Suprapubic skin (tissue), 4 donors: ENCODE results near the gene PAGE2B. TPM values are rescaled to one million over a fixed set of nuclear protein-coding genes. Genes with fewer than 3 reads are reported as not detected.
A peak's percentile ranks its signal among the peaks of the same experiment; 100 is the strongest.
"Not testable (repeated sequence)": the region's sequence is repeated elsewhere in the genome, so short reads cannot be mapped to it uniquely, and the experiment has no call there.

ENCODE experiments used
- DNase-seq, 2 donors: peaks; one replicate each; pipeline ENCODE4 v3.0.0-alpha.2; 2019; ENCODE audit warnings: low spot score in 2 of 2
- H3K27ac ChIP-seq: fragments of 200-600 bp; sonication (generic); one replicate; pipeline ENCODE4 v1.5.1; 2019
- H3K27me3 ChIP-seq: fragments of 200-600 bp; sonication (generic); one replicate; pipeline ENCODE4 v1.5.1; 2019
- H3K36me3 ChIP-seq: fragments of 200-600 bp; sonication (generic); one replicate; pipeline ENCODE4 v1.5.1; 2019
- H3K4me1 ChIP-seq: fragments of 200-600 bp; sonication (generic); one replicate; pipeline ENCODE4 v1.5.1; 2019
- H3K4me3 ChIP-seq: fragments of 200-600 bp; sonication (generic); one replicate; pipeline ENCODE4 v1.5.1; 2019; ENCODE audit warnings: mild to moderate bottlenecking
- H3K9me3 ChIP-seq: fragments of 200-600 bp; sonication (generic); one replicate; pipeline ENCODE4 v1.5.1; 2019
- EP300 ChIP-seq: sonication (generic); formaldehyde crosslinking; IDR thresholded peaks from one replicate; pipeline ENCODE4 v1.6.1; 2017; ENCODE audit warnings: antibody characterized with exemption
- POLR2A ChIP-seq, 2 donors: fragments of 450-650 bp; IDR thresholded peaks; one replicate each; pipeline ENCODE4 v1.6.1; 2017; ENCODE audit warnings: antibody characterized with exemption in 2 of 2, mild to moderate bottlenecking in 2 of 2, moderate library complexity in 2 of 2
- POLR2AphosphoS5 ChIP-seq, 3 donors: sonication (generic); formaldehyde crosslinking; IDR thresholded peaks; one replicate each; pipeline ENCODE4 v1.6.1; 2017; ENCODE audit warnings: antibody characterized with exemption in 3 of 3
- WGBS: methylation state at CpG from one replicate; pipeline ENCODE4 v1.1.5; 2018; 5-methylcytosine and 5-hydroxymethylcytosine counted together
- total RNA-seq, 4 donors: library from RNA; depleted of rRNA; stranded (reverse); fragments of >200 nt; gene quantifications; one replicate each; pipeline ENCODE4 v1.1.0, GENCODE V29; 2016
- TF ChIP-seq, protein P1 (sequence below), 2 donors: fragments of 200-600 bp in 1 of 2; fragments of 450-650 bp in 1 of 2; sonication (generic) in 1 of 2; IDR thresholded peaks; one replicate each; pipeline ENCODE4 v1.5.1; 2016 to 2019; ENCODE audit warnings: antibody characterized with exemption in 2 of 2, mild to moderate bottlenecking in 1 of 2, moderate library complexity in 1 of 2

PAGE2B gene
- total RNA-seq, 4 donors from 2014 or later, result not detected

DNA sequence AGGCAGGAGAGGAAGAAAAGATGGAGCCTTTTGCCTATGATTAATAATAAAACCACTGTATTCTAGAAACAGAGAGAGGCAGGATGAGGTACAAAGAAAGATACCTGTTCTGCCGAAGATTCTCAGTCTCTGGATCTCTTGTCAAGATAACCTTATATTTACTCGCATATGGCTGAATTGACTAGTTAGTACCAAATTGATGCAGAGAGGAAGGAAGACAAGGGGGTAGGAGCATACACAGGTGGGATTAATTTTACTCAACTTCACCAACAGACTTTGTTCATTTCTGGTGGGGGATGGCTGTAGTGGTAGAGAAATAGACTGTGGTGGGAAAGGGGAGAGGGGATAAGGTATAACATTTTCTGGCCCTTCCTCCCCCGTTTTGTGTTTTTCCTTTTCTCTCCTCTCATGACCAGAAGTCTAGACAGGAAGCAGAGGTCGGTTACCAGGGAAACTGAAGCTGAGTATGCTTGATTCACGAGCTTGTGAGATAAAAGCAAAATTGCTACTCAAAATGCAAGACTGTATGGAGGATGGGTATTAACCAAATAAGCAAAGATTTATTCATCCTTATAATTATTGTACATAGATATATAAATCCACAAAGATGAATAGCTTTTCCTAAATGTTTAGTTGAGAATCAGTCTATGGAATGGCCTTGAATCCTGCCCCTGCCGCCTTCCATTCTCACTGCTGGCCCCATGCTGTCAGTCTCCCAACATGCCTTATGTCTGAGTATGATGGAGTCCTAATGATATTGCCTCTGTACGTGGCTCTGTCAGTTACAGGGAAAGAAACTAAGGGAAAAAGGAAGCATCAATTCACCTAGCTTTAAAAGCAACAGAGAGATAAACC is 17.8 kb upstream of the PAGE2B start:
- H3K4me1 ChIP-seq, result no peaks in the 10 kb centered on the region
- 34% methylated on average over 7 of the region's 7 CpGs for WGBS
- no peaks in the 10 kb centered on the region for H3K9me3 ChIP-seq
- H3K27ac ChIP-seq, result no peak overlapping the region
- no peak for DNase-seq
- no peak for TF ChIP-seq EP300
- no peak for TF ChIP-seq POLR2AphosphoS5 (IDR thresholded peaks at IDR 0.05)
- TF ChIP-seq POLR2A (IDR thresholded peaks at IDR 0.05), result no peak
- TF ChIP-seq, protein P1, sequence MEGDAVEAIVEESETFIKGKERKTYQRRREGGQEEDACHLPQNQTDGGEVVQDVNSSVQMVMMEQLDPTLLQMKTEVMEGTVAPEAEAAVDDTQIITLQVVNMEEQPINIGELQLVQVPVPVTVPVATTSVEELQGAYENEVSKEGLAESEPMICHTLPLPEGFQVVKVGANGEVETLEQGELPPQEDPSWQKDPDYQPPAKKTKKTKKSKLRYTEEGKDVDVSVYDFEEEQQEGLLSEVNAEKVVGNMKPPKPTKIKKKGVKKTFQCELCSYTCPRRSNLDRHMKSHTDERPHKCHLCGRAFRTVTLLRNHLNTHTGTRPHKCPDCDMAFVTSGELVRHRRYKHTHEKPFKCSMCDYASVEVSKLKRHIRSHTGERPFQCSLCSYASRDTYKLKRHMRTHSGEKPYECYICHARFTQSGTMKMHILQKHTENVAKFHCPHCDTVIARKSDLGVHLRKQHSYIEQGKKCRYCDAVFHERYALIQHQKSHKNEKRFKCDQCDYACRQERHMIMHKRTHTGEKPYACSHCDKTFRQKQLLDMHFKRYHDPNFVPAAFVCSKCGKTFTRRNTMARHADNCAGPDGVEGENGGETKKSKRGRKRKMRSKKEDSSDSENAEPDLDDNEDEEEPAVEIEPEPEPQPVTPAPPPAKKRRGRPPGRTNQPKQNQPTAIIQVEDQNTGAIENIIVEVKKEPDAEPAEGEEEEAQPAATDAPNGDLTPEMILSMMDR (IDR thresholded peaks at IDR 0.05), result no peak
- H3K4me3 ChIP-seq, result peak overlapping the region; percentile 14
- H3K27me3 ChIP-seq, result no peaks in the 10 kb centered on the region
- no peaks in the 10 kb centered on the region for H3K36me3 ChIP-seq

DNA sequence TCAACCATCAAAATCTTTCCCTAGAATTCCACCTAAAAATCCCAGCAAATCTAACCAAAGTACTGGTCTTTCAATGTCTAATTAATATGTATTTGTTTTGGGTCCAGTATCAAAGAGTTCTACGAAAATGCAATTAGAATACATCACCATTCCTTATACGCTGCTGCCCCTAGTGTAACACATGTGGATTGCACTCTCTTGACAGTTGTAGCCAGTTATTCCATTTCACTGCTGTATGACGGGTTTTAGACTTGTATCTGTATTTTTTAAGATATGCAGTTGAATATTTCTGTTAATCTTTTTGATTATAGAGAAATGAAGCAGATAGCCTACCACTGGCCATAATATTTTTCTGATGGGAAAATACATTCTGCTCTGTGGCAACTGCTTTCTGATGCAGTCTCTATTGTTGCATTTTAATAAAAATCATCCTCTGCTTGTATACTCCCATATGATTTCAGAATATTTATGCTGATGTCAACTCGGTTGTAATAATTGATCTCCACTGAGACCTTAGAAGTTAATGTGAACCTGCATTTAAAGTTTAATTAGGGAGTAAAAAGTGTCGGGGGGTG is 17.1 kb upstream of the PAGE2B start:
- Histone ChIP-seq H3K36me3 (no peaks in the 10 kb centered on the region), H3K4me1 (no peaks in the 10 kb centered on the region), H3K27ac (no peak overlapping the region), H3K27me3 (no peaks in the 10 kb centered on the region), H3K9me3 (no peaks in the 10 kb centered on the region), H3K4me3 (peak overlapping the region; percentile 14)
- 28% methylated on average over 5 of the region's 5 CpGs for WGBS
- TF ChIP-seq EP300 (no peak), POLR2AphosphoS5 (IDR thresholded peaks at IDR 0.05) (no peak), POLR2A (IDR thresholded peaks at IDR 0.05) (no peak)
- TF ChIP-seq, protein P1 (IDR thresholded peaks at IDR 0.05), result peak; percentile 69 to 71
- DNase-seq, result no peak

DNA sequence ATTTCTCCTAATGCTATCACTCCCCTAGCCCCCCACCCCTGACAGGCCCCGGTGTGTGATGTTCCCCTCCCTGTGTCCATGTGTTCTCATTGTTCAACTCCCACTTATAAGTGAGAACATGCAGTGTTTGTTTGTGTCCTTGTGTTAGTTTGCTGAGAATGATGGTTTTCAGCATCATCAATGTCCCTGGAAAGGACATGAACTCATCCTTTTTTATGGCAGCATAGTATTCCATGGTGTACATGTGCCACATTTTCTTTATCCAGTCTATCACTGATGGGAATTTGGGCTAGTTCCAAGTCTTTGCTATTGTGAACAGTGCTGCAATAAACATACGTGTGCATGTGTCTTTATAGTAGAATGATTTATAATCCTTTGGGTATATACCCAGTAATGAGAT is 7.7 kb upstream of the PAGE2B start:
- H3K27me3 ChIP-seq, result not testable (repeated sequence)

DNA sequence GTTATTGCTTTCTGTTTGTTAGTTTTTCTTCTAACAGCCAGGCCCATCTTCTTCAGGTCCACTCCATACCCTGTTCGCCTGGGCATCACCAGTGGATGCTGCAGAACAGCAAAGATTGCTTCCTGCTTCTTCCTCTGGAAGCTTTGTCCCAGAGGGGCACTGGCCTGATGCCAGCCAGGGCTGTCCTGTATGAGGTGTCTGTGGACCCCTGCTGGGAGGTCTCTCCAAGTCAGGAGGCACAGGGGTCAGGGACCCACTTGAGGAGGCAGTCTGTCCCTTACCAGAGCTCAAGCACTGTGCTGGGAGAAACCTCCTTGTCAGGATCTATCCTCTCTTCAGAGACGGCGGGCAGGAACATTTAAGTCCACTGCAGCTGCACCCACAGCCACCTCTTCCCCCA is 2.5 kb upstream of the PAGE2B start:
- Histone ChIP-seq H3K27me3 (no peaks in the 10 kb centered on the region), H3K27ac (no peak overlapping the region), H3K4me3 (no peak overlapping the region), H3K36me3 (no peaks in the 10 kb centered on the region), H3K9me3 (no peaks in the 10 kb centered on the region), H3K4me1 (no peaks in the 10 kb centered on the region)
- TF ChIP-seq, protein P1 (IDR thresholded peaks at IDR 0.05), result no peak
- TF ChIP-seq POLR2A (IDR thresholded peaks at IDR 0.05), result no peak
- no peak for TF ChIP-seq EP300
- no peak for TF ChIP-seq POLR2AphosphoS5 (IDR thresholded peaks at IDR 0.05)
- no peak for DNase-seq
- 85% methylated on average over 3 of the region's 3 CpGs for WGBS

More for the DNA sequence above, 7.7 kb upstream of the PAGE2B start:
- H3K9me3 ChIP-seq, DNase-seq, H3K36me3 ChIP-seq, H3K4me1 ChIP-seq, H3K4me3 ChIP-seq, H3K27ac ChIP-seq: not testable (repeated sequence)
- 79% methylated on average over 2 of the region's 2 CpGs for WGBS

DNA sequence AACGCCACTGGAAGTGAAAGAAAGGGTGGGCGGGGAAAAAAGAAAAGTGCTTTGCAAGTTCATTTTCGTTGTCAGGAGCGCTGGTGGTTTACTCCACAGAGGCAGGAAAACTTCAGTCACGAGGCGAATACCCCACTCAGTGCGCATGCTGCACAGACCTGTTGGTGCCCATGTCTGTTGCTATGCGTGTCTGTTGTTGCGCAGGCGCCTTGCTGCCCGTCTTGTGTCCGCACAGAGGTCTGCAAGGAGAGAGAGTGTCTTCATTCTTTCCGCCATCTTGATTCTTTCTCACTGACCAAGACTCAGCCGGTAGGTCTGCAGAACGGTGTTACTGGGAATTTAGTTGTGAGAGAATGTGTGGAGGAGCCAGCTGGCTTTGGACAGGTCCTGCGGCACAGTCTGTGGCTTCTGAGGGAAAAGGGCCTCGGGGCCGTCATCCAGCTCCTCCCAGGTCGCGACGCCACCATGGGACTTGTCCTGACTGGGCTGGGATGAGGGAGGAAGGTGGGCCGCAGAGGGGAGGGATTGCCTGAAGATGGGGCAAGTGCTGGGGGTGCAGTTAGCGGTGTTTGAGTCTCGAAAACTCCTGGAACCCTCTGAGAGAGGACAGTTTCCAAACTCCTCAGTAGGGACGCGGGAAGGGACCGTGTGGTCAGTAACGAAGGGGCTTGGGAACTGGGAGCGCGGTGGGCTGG is 14.1 kb downstream of the PAGE2B start, which contains the start of gene PAGE2:
PAGE2 (plus strand) TSS at position 224 of the 695 bp plus-strand sequence. CDS start 1,003 bp downstream, outside the sequence.
- H3K4me3 ChIP-seq, result no peak within 1 kb of the TSS
- no peaks in the 10 kb centered on the region for H3K27me3 ChIP-seq
- WGBS, result 88% methylated on average over 30 of the region's 30 CpGs
- no peak within 1 kb of the TSS for H3K27ac ChIP-seq
- H3K36me3 ChIP-seq, result no peaks in the 10 kb centered on the region
- no peaks in the 10 kb centered on the region for H3K9me3 ChIP-seq
- H3K4me1 ChIP-seq, result no peaks in the 10 kb centered on the region
- DNase-seq, result no peak
- TF ChIP-seq POLR2AphosphoS5 (IDR thresholded peaks at IDR 0.05) (no peak), EP300 (no peak), POLR2A (IDR thresholded peaks at IDR 0.05) (no peak)
- TF ChIP-seq, protein P1 (IDR thresholded peaks at IDR 0.05), result no peak
